GM19240 (cell line): ENCODE data around the gene ORC3.
"Not testable (repeated sequence)": the region's sequence is repeated elsewhere in the genome, so short reads cannot be mapped to it uniquely, and the experiment has no call there.

Experiments
- DNase-seq: peaks from one replicate; pipeline ENCODE4 v3.0.0; 2011; ENCODE audit warnings: low spot score; ENCODE audit not compliant: insufficient read length

Gene ORC3

GRCh38 chr6:87696817-87697216 lies 106.9 kb downstream of the ORC3 start:
- not testable (repeated sequence) for DNase-seq

GRCh38 chr6:87697581-87698546 lies 107.9 kb downstream of the ORC3 start:
- no peak for DNase-seq

DNA sequence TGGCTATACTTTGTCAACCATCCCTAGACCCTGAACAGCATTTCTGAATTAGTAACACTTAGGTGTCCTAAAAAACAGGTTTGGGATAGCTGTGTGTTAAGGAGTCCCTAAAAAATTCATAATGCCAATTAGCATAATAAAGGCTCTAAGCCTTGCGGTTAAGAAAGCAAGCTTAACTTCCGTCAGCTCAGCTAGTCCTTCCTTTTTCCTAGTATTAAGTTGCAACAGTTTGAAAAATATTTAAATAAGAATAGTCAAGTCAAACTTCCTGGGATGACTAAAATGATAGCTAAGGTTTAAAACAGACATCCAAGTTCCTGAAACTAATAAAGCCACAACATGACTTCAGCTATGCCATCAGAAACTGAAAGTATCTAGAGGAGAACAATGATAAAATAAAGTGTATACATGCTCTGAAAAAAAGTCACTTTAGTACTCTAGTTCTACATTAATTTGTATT lies 108.6 kb downstream of the ORC3 start:
- DNase-seq, result no peak

GRCh38 chr6:87699576-87699975 lies 109.6 kb downstream of the ORC3 start:
- DNase-seq, result no peak

DNA sequence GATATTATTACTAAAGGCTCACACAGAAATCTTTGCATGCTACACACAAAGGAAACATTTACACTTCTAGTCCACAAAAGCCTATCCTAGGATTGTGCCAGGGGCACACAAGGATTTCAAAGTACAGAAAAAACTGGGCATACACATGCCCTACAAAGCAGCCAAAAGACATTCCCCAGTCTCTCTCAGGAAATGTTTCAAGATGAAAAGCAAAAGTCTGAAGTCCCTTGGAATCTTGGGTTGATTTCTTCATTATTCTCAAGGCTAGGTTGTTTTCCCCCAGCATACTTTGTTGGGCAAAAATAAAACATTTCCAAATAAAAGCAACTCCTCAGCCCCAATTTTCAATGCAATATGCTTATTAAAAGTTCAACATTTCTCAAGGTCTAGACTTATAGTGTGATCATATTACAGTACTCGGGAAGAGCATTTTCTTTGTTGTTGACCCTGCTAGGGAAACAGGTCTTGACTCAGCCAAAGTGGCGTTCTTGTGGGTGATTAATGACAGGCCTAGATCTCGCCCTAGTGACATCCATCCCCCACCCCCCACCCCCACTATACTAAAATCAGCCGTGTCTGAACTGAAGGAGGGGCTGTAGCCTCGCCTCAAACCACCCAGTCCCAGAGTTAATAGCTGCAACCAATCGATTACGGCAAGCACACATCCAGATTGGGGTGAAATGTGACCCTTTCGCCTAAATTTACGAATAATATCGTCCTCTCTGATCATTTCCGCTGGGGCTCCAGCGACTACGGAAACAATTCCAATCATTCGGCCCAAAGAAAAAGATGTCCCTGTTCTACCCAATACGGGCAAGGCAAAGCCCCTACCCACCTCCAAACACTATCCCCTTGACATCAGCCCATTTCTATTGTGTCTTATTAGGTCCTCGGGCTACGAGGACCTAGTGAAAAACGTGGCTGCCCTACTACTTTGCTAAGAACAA lies 110.7 kb downstream of the ORC3 start:
- DNase-seq, result no peak

DNA sequence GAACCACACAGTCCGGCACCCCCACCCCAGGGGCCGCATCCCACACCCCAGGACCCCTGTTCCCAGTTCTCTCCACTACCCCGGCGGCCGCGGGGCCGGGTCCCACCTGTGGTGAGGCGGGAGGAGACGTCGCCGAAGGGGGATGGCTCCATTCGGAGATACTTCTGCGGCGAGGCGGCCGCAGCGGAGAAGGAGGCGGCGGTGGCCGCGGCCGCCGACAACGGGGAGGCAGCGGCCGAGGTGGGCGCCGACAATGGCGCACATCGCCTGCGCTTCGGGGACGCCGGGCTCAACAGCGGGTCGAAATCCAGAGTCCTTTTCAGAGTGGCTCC lies 111.4 kb downstream of the ORC3 start:
- no peak for DNase-seq

GRCh38 chr6:87701676-87702588 lies 112.0 kb downstream of the ORC3 start, which contains the start of gene AKIRIN2:
Gene AKIRIN2 (minus strand): TSS chr6:87702233. CDS start chr6:87701684, 549 bp downstream.
- DNase-seq, result peak; percentile 49

- no peak for DNase-seq
These were observed 112.6 kb downstream of the ORC3 start for GRCh38 chr6:87702589-87702945.

DNA sequence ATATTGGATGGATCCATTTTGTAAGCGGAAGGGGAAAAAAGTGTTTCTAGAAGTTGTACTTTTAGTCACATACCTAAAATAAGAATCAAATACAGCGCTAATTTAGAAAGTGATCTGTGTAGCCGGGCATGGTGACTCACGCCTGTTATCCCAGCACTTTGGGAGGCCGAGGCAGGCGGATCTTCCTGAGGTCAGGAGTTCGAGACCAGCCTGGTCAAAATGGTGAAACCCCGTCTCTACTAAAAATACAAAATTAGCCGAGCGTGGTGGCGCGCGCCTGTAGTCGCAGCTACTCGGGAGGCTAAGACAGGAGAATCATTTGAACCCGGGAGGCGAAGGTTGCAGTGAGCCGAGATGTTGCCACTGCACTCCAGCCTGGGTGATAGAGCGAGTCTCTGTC lies 113.1 kb downstream of the ORC3 start:
- DNase-seq, result not testable (repeated sequence)

- no peak for DNase-seq
These were observed 115.2 kb downstream of the ORC3 start for GRCh38 chr6:87705070-87705691.

- no peak for DNase-seq
These were observed 116.4 kb downstream of the ORC3 start for GRCh38 chr6:87706187-87706966.

DNA sequence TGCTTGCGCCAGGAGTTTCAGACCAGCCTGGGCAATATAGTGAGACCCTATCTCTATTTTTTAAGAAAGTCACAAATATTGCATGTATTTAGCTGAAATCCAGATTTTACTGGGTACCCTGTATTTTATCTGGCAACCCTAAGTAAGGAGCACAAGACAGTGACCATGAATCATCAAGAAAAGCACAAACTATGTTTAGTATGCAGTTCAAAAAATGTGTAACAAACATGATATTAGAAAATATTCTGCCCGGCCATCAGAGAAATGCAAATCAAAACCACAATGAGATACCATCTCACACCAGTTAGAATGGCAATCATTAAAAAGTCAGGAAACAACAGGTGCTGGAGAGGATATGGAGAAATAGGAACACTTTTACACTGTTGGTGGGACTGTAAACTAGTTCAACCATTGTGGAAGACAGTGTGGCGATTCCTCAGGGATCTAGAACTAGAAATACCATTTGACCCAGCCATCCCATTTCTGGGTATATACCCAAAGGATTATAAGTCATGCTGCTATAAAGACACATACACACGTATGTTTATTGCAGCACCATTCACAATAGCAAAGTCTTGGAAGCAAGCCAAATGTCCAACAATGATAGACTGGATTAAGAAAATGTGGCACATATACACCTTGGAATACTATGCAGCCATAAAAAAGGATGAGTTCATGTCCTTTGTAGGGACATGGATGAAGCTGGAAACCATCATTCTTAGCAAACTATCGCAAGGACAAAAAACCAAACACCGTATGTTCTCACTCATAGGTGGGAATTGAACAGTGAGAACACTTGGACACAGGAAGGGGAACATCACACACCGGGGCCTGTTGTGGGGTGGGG lies 118.9 kb downstream of the ORC3 start:
- not testable (repeated sequence) for DNase-seq

GRCh38 chr6:87710090-87710489 lies 120.2 kb downstream of the ORC3 start:
- DNase-seq, result no peak

- DNase-seq, result not testable (repeated sequence)
These were observed 122.8 kb downstream of the ORC3 start for GRCh38 chr6:87712713-87713112.

DNA sequence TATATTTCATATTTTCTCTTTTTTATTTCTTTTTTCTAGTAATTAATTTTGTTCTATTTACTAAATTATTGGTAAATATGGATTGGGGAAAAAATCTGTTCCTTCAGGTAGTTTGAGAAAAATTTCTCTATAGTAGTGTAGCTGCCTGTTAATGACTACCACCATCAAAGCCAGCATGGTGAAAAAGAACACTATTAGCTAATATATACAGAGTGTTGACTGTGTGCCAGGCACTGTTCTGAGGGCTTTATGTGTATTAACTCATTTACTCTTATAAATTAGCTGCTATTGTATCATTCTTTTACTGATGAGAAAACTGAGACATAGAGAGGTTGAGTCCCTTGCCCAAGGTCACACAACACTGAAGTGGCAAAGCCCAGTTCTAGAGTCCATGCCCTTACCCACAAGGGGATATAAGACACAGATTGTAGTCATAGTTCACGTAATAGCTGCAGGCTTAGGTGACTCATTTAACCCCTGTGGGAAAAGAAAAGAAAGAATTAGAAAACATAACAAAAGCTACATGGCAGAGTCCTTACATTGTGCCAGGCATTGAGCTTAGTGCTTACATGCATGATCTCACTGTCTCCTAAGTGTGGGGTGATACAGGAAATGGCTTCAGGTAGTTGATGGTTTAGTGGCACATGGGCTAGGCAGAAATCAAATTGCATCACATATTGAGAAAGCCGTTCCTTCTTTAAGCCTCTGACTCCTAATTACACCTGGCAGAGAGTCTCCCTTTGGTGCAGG lies 124.3 kb downstream of the ORC3 start:
- DNase-seq, result no peak
